ENCODE results near the gene STK32B. TPM values are rescaled to one million over a fixed set of nuclear protein-coding genes. Genes with fewer than 3 reads are reported as not detected.

Gene STK32B
- total RNA-seq, 3 donors from 2014 or later, result not detected

- ATAC-seq (no peak), DNase-seq (no peak)
- Mint-ChIP-seq H3K9me3 (peaks cover 10% of the 10 kb centered on the region), H3K27me3 (ENCODE audit: low read depth) (peaks cover 5% of the 10 kb centered on the region), H3K36me3 (ENCODE audit: insufficient read depth) (no peaks in the 10 kb centered on the region), H3K4me3 (no peak overlapping the region), H3K4me1 (ENCODE audit: low read depth) (no peaks in the 10 kb centered on the region)
Observed at GRCh38 chr4:5133933-5134594, 82.8 kb downstream of the STK32B start.

DNA sequence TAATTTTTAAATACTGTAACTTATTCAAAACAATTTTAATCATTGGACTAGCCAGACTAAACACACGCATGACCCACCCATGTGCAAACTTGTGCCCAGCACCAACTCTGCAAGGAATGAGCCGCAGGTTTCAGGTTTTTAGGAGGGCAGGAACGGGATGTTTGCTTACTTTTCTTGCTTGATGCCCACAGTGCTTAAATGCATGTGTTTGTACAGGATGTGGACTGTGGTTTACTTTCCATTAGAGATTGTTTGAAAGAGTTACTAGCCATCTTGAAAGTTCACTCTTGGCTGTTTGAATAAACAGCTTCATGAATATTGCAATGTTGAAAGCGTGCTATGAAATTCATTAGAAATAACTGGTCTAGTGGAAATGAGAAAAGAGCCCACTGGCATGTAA lies 83.3 kb downstream of the STK32B start:
- Mint-ChIP-seq H3K36me3 (ENCODE audit: insufficient read depth) (no peaks in the 10 kb centered on the region), H3K27me3 (ENCODE audit: low read depth) (peaks cover 5% of the 10 kb centered on the region), H3K4me1 (ENCODE audit: low read depth) (no peaks in the 10 kb centered on the region), H3K4me3 (no peak overlapping the region), H3K9me3 (peaks cover 10% of the 10 kb centered on the region)
- DNase-seq (no peak), ATAC-seq (no peak)

DNA sequence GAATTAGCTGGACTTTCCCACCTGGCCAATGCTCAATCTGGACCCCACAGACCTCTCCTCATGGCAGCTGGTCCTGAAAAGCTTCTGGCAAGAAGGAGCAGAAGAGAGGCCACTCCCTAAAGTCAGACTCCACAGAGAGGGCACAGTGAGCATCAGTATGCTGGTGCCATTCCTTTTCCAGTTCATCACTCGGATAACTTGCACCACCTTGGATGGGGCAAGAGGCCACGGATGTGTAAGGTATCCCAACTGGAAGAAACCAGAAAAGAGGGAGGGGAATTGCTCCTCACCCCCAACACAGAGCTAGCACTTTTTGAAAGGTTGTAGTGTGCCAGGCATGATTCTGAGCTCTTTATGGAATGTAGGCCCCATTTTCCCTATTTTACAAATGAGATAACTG lies 85.9 kb downstream of the STK32B start:
- Mint-ChIP-seq H3K4me1 (ENCODE audit: low read depth) (no peaks in the 10 kb centered on the region), H3K27me3 (ENCODE audit: low read depth) (peaks cover 2% of the 10 kb centered on the region), H3K4me3 (no peak overlapping the region), H3K36me3 (ENCODE audit: insufficient read depth) (no peaks in the 10 kb centered on the region), H3K9me3 (no peaks in the 10 kb centered on the region)
- ATAC-seq, result no peak
- no peak for DNase-seq

DNA sequence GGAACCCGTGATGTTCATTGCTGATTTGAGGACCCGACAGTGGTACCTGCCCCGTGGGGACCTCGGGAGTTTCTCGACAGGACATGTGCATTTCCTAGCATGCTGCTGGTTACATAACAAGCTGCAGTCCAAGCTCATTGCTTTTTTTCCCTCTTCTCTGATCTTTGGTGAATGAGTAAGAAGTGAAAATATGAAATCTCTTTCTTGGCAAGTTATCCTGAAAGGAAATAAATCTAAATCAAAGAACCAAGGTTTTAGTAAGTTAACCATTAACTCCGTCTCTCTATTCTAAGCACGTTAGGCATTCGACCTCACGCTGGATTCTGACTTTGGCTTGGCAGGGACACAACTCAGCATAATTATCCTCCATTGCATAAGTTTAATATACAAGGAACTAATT lies 86.6 kb downstream of the STK32B start:
- H3K4me3 Mint-ChIP-seq, result no peak overlapping the region
- H3K9me3 Mint-ChIP-seq, result no peaks in the 10 kb centered on the region
- DNase-seq, result no peak
- H3K27me3 Mint-ChIP-seq (ENCODE audit: low read depth), result peaks cover 2% of the 10 kb centered on the region
- no peak for ATAC-seq
- no peaks in the 10 kb centered on the region for H3K36me3 Mint-ChIP-seq (ENCODE audit: insufficient read depth)
- no peaks in the 10 kb centered on the region for H3K4me1 Mint-ChIP-seq (ENCODE audit: low read depth)

DNA sequence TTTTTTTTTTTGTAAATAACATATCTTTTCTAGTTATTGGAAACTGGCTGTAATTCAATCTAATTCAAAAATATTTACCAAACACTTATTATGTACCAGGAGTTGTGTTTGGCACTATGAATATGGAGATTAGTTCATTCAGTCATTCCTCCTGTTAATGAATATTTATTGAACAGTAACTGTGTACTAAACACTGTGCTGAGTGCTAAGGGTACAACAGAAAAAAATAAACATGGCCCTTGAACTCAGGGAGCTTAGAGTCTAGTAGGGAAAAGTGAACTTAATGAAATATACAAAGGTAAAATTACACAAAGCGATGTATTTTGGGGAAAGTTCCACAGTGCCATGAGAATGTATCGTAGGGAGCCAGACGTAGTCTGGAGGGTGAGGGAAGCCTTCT lies 87.1 kb downstream of the STK32B start:
- Mint-ChIP-seq H3K9me3 (no peaks in the 10 kb centered on the region), H3K4me1 (ENCODE audit: low read depth) (no peaks in the 10 kb centered on the region), H3K27me3 (ENCODE audit: low read depth) (peaks cover 2% of the 10 kb centered on the region), H3K4me3 (no peak overlapping the region), H3K36me3 (ENCODE audit: insufficient read depth) (no peaks in the 10 kb centered on the region)
- ATAC-seq (no peak), DNase-seq (no peak)

DNA sequence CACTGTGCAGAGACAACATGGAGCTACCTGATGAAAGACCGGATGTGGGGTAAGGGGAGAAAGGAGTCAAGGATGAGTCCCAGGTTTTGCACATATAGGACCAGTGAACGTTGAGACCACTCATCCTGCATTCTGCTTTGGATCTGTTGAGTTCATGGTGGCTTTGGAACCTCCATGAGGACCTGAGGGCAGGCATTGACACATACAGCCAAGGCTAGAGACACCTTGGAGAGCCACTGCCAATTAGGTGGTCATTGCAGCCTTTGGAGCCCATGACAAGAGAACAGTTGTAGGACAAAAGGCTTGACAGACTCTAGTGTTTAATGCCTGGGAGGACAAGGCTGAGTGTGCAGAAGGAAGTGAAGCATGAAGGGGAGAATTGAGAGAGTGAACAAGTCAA lies 87.9 kb downstream of the STK32B start:
- Mint-ChIP-seq H3K4me3 (no peak overlapping the region), H3K36me3 (ENCODE audit: insufficient read depth) (no peaks in the 10 kb centered on the region), H3K27me3 (ENCODE audit: low read depth) (peaks cover 5% of the 10 kb centered on the region), H3K9me3 (no peaks in the 10 kb centered on the region), H3K4me1 (ENCODE audit: low read depth) (no peaks in the 10 kb centered on the region)
- ATAC-seq (no peak), DNase-seq (no peak)

- Mint-ChIP-seq H3K4me3 (no peak overlapping the region), H3K27me3 (ENCODE audit: low read depth) (peaks cover 5% of the 10 kb centered on the region), H3K36me3 (ENCODE audit: insufficient read depth) (no peaks in the 10 kb centered on the region), H3K4me1 (ENCODE audit: low read depth) (no peaks in the 10 kb centered on the region), H3K9me3 (no peaks in the 10 kb centered on the region)
- ATAC-seq (no peak), DNase-seq (no peak)
Observed at GRCh38 chr4:5141802-5142201, 90.5 kb downstream of the STK32B start.

DNA sequence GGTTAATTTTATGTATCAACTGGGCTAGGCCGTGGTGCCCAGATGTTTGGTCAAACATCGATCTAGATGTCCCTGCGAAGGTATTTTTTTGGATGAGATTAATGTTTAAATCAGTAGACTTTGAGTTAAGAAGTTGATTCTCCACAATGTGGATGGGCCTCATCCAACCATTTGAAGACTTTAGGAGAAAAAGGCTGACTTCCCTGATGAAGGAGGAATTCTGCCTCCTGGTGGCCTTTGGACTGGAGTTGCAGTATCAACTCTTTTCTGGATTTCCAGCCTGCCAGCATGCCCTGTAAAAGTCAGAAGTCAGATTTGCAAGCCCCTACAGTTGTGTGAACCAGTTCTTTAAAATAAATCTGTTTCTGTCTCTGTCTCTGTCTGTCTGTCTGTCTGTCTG lies 91.4 kb downstream of the STK32B start:
- ATAC-seq (no peak), DNase-seq (no peak)
- Mint-ChIP-seq H3K27me3 (ENCODE audit: low read depth) (peaks cover 5% of the 10 kb centered on the region), H3K36me3 (ENCODE audit: insufficient read depth) (no peaks in the 10 kb centered on the region), H3K4me3 (no peak overlapping the region), H3K4me1 (ENCODE audit: low read depth) (no peaks in the 10 kb centered on the region), H3K9me3 (no peaks in the 10 kb centered on the region)

GRCh38 chr4:5143306-5143861 lies 92.1 kb downstream of the STK32B start:
- ATAC-seq (no peak), DNase-seq (no peak)

GRCh38 chr4:5143940-5144339 lies 92.7 kb downstream of the STK32B start:
- Mint-ChIP-seq H3K9me3 (no peaks in the 10 kb centered on the region), H3K27me3 (ENCODE audit: low read depth) (peaks cover 5% of the 10 kb centered on the region), H3K4me3 (no peak overlapping the region), H3K36me3 (ENCODE audit: insufficient read depth) (no peaks in the 10 kb centered on the region), H3K4me1 (ENCODE audit: low read depth) (no peaks in the 10 kb centered on the region)
- no peak for ATAC-seq
- DNase-seq, result no peak

More at GRCh38 chr4:5143306-5143861, 92.1 kb downstream of the STK32B start:
- no peak overlapping the region for H3K4me3 Mint-ChIP-seq
- H3K36me3 Mint-ChIP-seq (ENCODE audit: insufficient read depth), result no peaks in the 10 kb centered on the region
- H3K27me3 Mint-ChIP-seq (ENCODE audit: low read depth), result peaks cover 5% of the 10 kb centered on the region
- no peaks in the 10 kb centered on the region for H3K9me3 Mint-ChIP-seq
- no peaks in the 10 kb centered on the region for H3K4me1 Mint-ChIP-seq (ENCODE audit: low read depth)

GRCh38 chr4:5144384-5144783 lies 93.1 kb downstream of the STK32B start:
- H3K27me3 Mint-ChIP-seq (ENCODE audit: low read depth), result peaks cover 5% of the 10 kb centered on the region
- DNase-seq (no peak), ATAC-seq (no peak)
- no peaks in the 10 kb centered on the region for H3K9me3 Mint-ChIP-seq
- H3K36me3 Mint-ChIP-seq (ENCODE audit: insufficient read depth), result no peaks in the 10 kb centered on the region
- no peak overlapping the region for H3K4me3 Mint-ChIP-seq
- no peaks in the 10 kb centered on the region for H3K4me1 Mint-ChIP-seq (ENCODE audit: low read depth)

- H3K4me3 Mint-ChIP-seq, result no peak overlapping the region
- H3K4me1 Mint-ChIP-seq (ENCODE audit: low read depth), result no peaks in the 10 kb centered on the region
- peaks cover 4% of the 10 kb centered on the region for H3K27me3 Mint-ChIP-seq (ENCODE audit: low read depth)
- no peak for ATAC-seq
- DNase-seq, result no peak
- H3K9me3 Mint-ChIP-seq, result no peaks in the 10 kb centered on the region
- no peaks in the 10 kb centered on the region for H3K36me3 Mint-ChIP-seq (ENCODE audit: insufficient read depth)
Observed at GRCh38 chr4:5146248-5146647, 95.0 kb downstream of the STK32B start.

DNA sequence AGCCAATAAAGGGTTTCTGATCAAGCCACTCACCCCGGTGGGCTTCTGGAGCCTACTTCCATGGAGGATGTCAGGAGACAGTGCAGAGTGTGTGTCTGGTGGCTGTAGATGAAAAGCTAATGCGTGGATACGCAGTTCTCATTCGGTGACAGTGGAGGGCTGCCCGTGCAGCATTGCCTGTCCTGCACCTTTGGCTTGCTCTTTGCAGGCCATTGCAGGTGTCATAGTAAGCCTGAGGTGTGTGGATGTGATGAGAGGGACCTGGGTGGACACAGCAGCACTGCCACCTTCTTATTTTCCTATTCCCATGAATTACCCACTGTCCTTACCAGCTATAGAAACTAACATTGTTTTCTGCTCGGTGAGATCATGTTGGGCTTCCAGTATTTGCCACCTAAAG lies 101.2 kb downstream of the STK32B start:
- ATAC-seq, result no peak
- H3K4me3 Mint-ChIP-seq, result no peak overlapping the region
- no peaks in the 10 kb centered on the region for H3K4me1 Mint-ChIP-seq (ENCODE audit: low read depth)
- H3K9me3 Mint-ChIP-seq, result no peaks in the 10 kb centered on the region
- H3K27me3 Mint-ChIP-seq (ENCODE audit: low read depth), result peaks cover 2% of the 10 kb centered on the region
- no peak for DNase-seq
- no peaks in the 10 kb centered on the region for H3K36me3 Mint-ChIP-seq (ENCODE audit: insufficient read depth)

GRCh38 chr4:5156682-5157081 lies 105.4 kb downstream of the STK32B start:
- Mint-ChIP-seq H3K27me3 (ENCODE audit: low read depth) (no peaks in the 10 kb centered on the region), H3K36me3 (ENCODE audit: insufficient read depth) (no peaks in the 10 kb centered on the region), H3K4me3 (no peak overlapping the region), H3K4me1 (ENCODE audit: low read depth) (no peaks in the 10 kb centered on the region), H3K9me3 (no peaks in the 10 kb centered on the region)
- DNase-seq, result no peak
- no peak for ATAC-seq

Data from activated T-cell treated with anti-CD3 and anti-CD28 coated beads, Interleukin-2, amount 50 U/mL, for 4 hours (primary cell).